CD4-positive, alpha-beta T cell treated with Interleukin-17A for 4 hours (primary cell): ENCODE results near the gene UGT2A1.
A peak's percentile ranks its signal among the peaks of the same experiment; 100 is the strongest.
"Not testable (repeated sequence)": the region's sequence is repeated elsewhere in the genome, so short reads cannot be mapped to it uniquely, and the experiment has no call there.

Experiments used
- DNase-seq: peaks from one replicate; pipeline ENCODE4 v3.0.0-alpha.2; 2020; ENCODE audit warnings: mixed read lengths

The UGT2A1 gene

DNA sequence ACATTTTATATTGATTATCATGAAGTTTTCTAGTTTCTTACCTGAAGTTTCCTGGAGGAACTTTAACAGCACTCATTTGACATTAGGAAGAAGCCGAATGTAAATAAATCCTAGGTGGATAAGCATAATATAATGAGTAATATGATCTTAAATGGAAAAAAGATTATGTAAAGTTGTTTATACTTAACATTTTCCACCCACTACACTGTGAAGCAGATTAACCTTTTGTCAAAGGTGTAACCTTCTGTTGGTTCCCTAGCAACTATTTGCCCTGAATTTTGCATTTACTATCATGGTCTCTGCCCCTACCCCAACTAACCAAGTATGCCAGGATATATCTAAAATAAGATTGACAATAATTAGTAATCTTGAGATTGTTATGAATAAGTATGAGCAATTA, at the start of gene UGT2A1:
Gene UGT2A1 (minus strand): TSS at position 101 of the 400 bp plus-strand sequence. CDS start 5,603 bp downstream, outside the sequence.
- no peak for DNase-seq

DNA sequence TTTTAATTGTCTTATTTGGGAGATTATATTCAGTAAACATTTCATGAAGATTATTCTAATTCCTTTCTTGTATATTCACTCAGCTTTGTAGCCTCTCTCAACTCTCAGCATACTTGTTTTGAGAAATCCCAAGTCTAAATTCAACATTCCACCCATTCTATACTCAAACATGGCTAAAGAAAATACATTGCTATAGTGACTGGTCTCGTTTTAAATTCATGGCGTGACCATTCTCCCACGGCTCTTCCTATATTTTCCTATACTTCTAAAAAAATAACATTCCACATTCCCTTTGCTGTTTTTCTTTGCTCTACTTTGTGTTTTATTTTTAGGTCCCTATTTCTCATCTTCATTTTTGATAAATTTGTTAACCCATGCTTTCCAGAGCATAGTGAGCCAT, 49.2 kb upstream of the UGT2A1 start:
- no peak for DNase-seq

DNA sequence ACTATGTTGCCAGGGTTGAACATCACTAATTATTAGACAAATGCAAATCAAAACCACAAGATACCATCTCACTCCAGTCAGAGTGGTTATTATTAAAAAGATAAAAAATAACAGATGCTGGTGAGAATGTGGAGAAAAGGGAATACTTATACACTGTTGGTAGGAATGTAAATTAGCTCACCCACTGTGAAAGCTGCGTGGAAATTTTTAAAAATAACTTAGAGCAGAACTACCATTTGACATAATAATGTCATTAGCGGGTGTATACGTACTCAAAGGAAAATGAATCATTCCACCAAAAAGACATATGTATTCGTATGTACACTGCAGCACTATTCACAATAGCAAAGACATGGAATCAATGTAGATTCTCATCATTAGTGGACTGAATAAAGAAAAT, 48.6 kb upstream of the UGT2A1 start:
- no peak for DNase-seq

DNA sequence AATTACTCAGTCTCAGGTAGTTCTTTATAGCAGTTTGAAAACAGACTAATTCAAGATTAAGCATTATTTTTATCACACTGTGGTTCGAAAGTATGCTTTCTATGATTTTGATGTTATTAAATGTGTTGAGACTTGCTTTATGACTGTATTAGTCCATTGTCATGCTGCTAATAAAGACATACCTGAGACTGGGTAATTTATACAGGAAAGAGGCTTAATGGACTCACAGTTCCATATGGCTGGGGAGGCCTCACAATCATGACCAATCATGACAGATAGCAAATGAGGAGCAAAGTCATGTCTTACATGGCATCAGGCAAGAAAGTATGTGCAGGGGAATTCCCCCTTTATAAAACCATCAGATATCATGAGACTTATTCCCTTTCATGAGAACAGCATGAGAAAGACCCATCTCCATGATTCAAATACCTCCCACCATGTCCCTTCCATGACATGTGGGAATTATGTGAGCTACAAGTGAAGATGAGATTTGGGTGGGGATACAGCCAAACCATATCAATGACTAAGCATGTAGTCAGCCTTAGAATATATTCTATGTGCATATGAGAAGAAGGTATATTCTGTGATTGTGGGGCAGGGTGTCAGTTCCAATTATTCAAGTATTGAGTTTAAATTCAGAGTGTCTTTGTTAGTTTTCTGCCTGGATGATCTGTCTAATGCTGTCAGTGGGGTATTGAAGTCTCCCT, 44.6 kb upstream of the UGT2A1 start:
- no peak for DNase-seq

DNA sequence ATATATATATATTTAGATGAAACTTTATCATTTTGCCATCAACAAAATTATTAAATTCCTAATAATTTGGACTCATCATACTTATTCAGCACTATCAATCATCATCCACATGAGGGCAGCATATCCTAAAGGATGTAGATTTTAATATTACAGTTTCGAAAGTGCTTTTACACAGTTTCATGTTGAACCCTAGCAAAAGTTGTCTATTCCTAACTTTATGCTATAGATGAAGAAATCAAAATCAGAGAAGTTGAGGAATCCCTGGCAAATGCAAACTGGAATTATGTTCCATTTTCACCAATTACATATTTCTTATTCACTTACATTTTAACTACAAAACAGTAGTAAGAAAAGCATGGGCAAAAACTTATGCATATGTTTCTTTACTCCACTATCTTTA, 36.6 kb upstream of the UGT2A1 start:
- no peak for DNase-seq

DNA sequence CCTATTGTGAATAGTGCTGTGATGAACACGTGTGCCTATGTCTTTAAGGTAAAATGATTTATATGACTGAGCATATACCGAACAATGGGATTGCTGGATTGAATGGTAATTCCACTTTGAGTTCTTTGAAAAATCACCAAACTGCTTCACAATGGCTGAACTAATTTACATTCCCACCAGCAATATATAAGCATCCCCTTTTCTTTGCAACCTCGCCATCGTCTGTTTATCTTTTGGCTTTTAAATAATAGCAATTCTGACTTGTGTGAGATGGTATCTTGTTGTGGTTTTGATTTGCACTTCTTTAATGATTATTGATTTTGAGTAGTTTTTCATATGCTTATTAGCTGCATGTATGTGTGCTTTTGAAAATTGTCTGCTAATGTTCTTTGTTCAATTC, 31.8 kb upstream of the UGT2A1 start:
- DNase-seq: no peak

DNA sequence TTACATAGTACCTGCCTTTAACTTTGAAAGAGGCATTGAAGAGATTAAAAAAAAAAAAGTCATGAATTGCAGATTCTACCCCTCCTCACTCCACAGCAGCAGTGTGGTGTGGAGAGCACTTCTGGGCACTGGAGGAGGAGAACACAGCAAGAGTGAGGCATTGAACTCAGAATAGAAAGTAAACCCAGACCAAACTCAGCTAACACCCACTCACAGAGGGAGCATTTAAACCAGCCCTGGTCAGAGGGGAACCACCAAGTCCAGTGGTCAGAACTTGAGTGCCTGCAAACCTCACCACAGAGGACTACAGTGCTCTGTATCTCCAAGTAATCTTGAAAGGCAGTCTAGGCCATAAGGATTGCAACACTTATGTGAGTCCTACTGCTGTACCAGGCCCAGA, 15.6 kb upstream of the UGT2A1 start:
- DNase-seq: no peak

DNA sequence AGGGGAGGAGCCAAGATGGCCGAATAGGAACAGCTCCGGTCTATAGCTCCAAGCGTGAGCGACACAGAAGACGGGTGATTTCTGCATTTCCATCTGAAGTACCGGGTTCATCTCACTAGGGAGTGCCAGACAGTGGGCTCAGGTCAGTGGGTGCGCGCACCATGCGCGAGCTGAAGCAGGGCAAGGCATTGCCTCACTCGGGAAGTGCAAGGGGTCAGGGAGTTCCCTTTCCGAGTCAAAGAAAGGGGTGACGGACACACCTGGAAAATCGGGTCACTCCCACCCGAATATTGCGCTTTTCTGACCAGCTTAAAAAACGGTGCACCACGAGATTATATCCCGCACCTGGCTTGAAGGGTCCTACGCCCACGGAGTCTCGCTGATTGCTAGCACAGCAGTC, 11.0 kb upstream of the UGT2A1 start:
- DNase-seq: not testable (repeated sequence)

DNA sequence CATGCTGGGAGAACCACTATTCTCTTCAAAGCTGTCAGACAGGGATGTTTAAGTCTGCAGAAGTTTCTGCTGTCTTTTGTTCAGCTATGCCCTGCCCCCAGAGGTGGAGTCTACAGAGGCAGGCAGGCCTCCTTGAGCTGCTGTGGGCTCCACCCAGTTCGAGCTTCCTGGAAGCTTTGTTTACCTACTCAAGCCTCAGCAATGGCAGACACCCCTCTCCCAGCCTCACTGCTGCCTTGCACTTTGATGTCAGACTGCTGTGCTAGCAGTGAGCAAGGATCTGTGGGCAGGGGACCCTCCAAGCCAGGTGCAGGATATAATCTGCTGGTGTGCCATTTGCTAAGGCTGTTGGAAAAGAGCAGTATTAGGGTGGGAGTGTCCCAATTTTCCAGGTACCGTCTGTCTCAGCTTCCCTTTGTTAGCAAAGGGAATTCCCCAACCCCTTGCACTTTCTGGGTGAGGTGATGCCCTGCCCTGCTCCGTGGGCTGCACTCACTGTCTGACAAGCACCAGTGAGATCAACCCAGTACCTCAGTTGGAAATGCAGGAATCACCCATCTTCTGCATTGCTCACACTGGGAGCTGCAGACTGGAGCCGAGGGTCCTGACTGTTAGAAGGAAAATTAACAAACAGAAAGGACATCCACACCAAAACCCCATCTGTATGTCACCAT, 8.2 kb upstream of the UGT2A1 start:
- DNase-seq: peak; percentile 40

DNA sequence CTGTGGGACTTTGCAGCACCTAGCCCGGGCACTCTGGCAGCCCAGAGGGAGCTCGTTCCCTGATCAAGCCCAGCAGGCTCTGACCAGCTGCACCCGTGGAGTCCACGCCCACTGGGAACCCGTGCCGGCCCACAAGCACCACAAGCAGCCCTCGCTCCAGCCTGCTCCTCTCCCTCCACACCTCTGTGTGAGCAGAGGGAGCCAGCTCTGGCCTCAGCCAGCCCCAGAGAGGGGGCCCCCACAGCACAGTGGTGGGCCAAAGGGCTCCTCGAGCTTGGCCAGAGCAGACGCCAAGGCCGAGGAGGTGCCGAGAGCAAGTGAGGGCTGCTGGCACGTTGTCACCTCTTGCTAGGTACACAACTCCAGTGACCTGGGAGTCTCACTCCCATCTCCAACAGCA, 5.1 kb upstream of the UGT2A1 start:
- no peak for DNase-seq

DNA sequence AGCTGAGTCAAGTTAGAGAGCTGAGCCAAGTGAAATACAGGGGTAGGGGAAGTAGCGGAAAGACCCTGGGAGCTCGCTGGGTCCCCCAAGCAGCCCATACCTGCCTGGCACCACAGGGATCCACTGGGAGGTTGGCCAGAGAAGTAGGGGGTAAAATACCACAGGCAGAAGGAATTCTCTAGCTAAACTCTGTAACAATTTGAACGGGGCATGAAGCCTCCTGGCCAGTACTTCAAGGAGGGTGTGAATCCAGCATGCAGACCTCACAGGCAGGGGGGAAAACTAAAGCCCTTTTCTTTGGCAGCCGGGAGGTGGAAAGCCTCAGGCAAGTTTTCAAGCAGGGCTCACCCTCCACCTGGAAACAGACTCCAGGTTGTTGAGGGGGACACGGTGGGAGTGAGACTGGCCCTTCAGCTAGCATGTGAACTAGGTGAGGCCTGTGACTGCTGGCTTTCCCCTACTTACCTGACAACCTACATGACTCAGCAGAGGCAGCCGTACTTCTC, 3.7 kb upstream of the UGT2A1 start:
- DNase-seq: no peak

DNA sequence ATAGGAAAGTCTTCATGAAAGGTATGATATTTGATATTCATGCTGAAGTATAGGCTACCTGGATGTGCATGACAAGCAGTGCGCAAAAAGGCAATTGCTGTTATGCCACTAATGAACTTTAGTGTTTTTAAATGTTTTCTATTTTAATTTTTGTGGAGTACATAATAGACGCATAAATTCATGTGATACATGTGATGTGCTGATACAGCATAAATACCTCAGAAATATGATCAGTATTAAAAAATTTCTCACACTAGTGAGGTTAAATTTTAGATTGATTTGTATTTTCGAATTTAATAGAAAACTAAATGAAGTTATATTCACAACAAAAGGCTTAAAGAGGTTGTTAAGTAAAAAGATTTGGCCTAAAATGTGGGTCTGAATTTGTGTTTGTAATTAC, 2.2 kb downstream of the UGT2A1 start:
- no peak for DNase-seq

DNA sequence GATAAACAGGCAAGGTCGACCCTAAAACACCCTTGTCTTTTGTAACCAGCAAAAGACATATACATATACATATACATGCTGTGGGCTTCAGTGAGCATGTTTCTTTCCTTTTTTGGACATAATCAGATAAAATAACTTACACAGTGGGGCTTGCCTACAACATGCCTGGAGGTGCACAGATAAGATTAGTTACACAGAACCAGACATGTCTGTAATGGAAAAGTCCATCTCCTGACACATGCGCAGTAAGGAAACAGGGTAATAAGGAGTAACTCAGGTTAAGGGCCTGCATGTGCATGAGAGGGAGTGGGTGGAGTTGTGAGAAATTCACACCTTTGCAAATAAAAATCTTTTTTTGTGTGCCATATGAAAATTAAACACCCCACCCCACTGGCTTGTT, 3.4 kb downstream of the UGT2A1 start:
- no peak for DNase-seq

DNA sequence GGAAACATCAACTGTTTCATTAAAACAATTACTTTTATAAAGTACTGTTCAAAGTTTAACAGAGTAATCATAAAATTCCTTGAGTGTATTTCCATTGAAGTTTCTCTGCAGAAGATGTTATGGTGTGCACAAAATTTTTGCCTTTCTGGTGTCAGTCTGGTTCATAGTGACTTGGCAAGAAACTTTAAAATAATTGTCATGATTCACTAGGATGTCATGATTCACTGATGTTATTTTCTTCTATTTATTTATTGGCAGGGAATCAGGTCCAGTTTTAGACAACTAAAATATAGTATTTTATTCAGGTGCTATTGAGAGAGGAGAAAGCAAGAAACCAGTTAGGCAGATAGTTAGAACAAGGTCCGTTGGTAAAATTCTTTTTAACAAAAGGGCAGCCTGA, 3.8 kb downstream of the UGT2A1 start:
- no peak for DNase-seq

DNA sequence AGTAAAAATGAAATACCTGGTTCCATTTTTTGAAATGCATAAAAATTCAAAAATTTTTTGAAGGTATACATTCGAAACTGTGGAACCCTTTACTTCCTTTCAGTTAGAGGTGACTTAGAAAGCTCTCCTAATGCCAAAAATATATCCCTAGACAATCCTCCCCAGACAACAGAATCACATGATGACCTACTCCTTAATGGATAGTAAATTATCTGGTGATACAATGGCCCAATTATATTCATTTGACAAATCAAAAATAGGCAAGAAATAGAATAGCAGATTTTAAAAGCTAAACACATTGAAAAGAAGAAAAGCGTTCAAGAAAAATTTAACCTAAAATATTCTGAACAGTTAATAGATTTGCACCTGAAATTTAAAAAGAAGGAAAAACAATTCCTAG, 10.1 kb downstream of the UGT2A1 start:
- no peak for DNase-seq

DNA sequence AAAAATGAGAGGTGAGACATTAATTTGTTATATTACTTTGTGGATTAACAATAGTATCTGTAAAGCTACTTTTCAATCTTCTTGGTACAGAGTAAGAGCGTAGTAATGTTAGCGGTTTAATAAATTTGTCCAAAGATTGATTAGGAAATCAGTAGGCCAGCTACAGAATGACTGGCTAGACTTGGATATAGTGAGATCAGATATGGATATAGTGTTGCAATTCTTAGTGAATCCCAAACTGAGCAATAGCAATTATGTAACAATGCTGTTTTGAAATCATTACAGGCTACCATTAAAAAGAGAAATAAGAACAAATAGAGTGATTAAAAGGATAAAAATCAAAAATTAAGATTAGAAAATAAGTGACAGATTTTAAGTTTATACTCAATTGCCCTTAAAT, 12.8 kb downstream of the UGT2A1 start:
- no peak for DNase-seq

DNA sequence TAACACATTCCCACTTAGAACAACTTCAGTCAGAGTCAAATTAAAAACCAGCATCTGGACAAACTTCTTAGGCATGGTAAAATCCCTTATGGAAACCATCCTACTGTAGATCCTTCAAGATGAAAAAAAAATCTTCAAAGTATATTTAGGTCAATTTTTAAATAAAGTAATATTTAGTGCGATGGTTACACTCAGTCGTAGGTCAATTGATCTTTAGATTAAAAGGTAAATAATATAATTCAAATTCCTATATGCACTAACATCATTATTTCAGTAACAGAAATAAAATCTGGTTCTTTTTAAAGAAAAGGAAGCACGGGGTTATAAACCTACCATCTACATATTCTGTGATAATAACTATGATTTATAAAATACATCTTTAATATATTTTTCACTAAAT, 13.5 kb downstream of the UGT2A1 start, which contains the start of gene UGT2A2:
Gene UGT2A2 (minus strand): TSS at position 101 of the 400 bp plus-strand sequence. CDS start 2 bp downstream, at position 99.
- DNase-seq: no peak

DNA sequence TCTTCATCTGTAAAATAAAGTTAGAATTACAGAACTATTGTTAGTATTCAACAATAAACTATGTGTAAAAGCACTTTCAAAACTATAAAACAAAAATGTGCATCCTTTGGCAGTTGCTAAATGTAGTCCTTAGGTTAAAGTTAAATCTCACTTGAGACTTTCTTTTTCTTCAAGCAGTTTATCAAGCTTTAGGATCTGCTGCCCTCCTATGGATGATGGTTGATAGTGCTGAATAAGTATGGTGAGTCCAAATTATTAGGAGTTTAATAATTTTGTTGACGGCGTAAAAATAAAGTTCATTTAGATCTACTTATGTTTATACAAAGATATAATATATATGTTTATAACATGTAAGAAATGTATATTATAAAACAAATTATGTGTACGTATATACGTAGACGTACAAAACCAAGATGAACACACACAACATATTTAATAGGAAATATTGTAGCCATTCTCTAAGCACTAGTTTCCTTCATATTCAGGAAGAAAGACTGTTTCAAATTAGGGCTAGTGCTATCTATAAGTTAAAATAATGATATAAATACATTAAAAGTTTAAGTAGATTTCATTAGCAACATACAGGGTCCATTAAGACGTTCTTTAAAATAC, 35.9 kb downstream of the UGT2A1 start:
- DNase-seq: no peak

DNA sequence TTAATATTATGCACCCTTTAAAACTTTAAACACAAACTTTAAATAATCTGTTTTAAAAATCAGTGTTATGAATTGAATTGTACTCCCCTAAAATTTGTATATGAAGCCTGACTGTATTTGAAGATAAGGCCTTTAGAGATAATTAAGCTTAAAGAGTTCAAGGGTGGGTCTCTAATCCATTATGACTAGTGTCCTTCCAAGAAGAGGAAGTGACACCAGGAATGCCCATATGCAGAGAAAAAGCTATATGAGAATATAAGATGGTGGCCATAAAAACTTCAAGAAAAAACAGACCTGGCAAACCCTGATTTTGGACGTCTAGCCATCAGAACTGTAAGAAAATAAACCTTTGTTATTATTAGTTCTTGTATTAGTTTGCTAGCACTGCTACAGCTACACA, 42.6 kb downstream of the UGT2A1 start:
- no peak for DNase-seq

DNA sequence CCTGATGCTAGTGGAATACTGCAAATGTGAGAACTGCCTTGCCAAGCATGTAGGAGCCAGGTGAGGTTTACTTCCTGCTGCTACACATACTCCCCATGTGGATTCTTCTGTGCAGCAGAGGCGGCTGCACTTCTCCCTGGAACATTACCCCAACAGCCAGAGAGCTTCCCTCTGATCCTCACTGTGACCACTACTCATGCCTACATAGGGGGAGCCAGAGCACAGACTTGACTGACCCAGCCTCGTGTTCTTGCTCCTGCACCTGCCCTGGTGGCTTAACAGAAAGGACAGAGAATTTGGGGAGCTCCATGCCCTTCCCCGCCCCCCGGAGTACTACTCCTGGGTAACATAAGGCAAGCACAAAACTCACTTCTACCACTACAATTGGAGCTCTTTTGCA, 52.0 kb downstream of the UGT2A1 start:
- DNase-seq: no peak

DNA sequence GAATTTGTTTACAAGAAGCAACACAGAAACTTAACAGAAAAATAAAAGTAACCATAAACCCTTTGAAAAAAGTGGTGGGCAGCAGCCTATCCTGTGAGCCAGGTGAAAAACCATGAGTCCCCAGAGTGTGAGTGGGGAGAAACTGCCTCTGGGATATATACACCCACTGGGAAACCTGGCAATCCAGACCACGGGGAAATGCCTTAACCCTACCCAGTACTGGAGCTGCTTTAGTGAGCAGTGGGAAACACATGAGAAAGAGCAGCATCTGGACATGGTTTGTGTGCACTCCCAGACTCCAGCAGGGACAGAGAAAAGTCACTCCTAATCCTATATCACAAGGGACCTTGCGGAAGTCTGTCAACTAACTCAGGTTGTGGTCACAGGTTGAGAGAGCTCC, 53.0 kb downstream of the UGT2A1 start:
- no peak for DNase-seq

DNA sequence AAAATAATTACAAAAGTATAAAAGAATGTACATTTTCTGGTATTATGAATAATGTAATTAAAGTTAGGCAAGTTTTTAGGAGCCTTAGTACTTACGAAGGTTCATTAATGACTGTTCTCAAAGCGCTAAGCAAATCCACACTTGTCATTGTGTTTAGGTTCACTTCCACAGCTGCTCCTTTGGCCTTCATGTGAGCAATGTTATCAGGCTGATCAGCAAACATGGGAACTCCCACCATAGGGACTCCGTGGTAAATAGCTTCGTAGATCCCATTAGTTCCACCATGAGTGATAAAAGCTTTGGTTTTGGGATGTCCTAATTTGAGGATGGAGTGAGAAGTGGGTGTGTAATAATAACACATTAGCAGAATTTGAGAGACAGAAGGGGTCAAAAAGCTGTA, 58.7 kb downstream of the UGT2A1 start:
- DNase-seq: no peak

DNA sequence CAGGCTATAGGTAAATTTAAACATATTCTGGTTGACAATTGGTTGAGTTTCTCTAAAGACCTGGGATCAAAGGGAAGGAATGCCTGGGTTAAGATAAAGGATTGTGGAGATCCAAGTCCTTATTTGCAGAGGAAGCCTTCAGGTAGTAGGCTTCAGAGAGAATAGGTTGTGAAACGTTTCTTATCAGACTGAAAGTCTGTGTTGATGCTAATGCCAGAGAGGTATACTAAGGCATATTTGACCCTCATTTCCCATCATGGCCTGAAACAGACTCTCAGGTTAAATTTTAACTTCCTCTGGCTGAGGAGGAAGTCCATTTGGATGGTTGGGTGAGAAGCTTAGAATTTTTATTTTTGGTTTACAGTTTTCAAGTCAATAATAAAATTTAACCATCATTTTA, 61.7 kb downstream of the UGT2A1 start:
- no peak for DNase-seq

DNA sequence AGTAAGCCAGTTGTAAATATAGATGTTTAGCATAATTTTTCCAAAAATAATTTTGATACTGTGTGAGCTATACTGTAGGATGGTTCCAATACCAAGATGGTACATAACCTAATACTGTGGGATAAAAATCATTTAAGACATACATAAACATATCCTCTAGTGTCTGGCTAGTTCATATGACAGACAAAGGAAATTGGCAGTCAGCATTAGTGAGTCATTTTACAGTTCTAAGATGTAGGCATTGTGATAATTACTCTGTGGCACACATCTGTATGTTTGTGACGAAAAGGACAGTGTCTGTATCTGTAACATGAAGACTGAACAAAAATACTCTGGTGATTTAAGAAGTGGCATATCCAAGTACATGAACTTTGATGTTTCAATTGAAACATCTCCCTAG, 63.2 kb downstream of the UGT2A1 start:
- DNase-seq: no peak
